Sigmoid colon (tissue), 7 donors: Measurements from ENCODE around the gene SH3RF3. TPM values are rescaled to one million over a fixed set of nuclear protein-coding genes. Genes with fewer than 3 reads are reported as not detected.

Source experiments
- DNase-seq: peaks from one replicate; pipeline ENCODE4 v3.0.0-alpha.2; 2019
- H3K27ac ChIP-seq, 4 donors: fragments of 200-600 bp; sonication (generic); one replicate each; pipeline ENCODE4 v1.5.1; 2016 to 2019; ENCODE audit warnings: mild to moderate bottlenecking in 1 of 4
- H3K27me3 ChIP-seq, 3 donors: fragments of 200-600 bp; sonication (generic); one replicate each; pipeline ENCODE4 v1.5.1; 2019; ENCODE audit warnings: mild to moderate bottlenecking in 1 of 3
- H3K36me3 ChIP-seq, 4 donors: fragments of 200-600 bp; sonication (generic); one replicate each; pipeline ENCODE4 v1.5.1; 2016 to 2019
- H3K4me1 ChIP-seq, 4 donors: fragments of 200-600 bp; sonication (generic); one replicate each; pipeline ENCODE4 v1.5.1; 2017 to 2019
- H3K4me3 ChIP-seq, 4 donors: fragments of 200-600 bp; sonication (generic); one replicate each; pipeline ENCODE4 v1.5.1; 2017 to 2019; ENCODE audit warnings: mild to moderate bottlenecking in 2 of 4, moderate library complexity in 1 of 4
- H3K9me3 ChIP-seq, 4 donors: fragments of 200-600 bp in 3 of 4; sonication (generic) in 3 of 4; one replicate each; pipeline versions ENCODE4 v1.5.1 to v1.6.1; 2013 to 2019
- CTCF ChIP-seq, 4 experiments: fragments of 450-650 bp in 3 of 4; fragments of 200-600 bp in 1 of 4; IDR thresholded peaks; one replicate each; pipeline ENCODE4 v1.5.1; 2016 to 2019; ENCODE audit warnings: antibody characterized with exemption in 4 of 4, mild to moderate bottlenecking in 3 of 4, moderate library complexity in 2 of 4
- EP300 ChIP-seq, 4 donors: sonication (generic); formaldehyde crosslinking; IDR thresholded peaks; one replicate each; pipeline ENCODE4 v1.6.1; 2017; ENCODE audit warnings: antibody characterized with exemption in 4 of 4
- POLR2A ChIP-seq, 2 donors: fragments of 450-650 bp; IDR thresholded peaks; one replicate each; pipeline ENCODE4 v1.6.1; 2016; ENCODE audit warnings: antibody characterized with exemption in 2 of 2, mild to moderate bottlenecking in 2 of 2, moderate library complexity in 2 of 2
- POLR2AphosphoS5 ChIP-seq, 4 donors: sonication (generic); formaldehyde crosslinking; IDR thresholded peaks; one replicate each; pipeline ENCODE4 v1.6.1; 2017; ENCODE audit warnings: antibody characterized with exemption in 4 of 4
- WGBS, 2 donors: extraction: QIAGEN DNeasy Blood & Tissue Kit; methylation state at CpG; one replicate each; pipeline ENCODE4 v1.1.7; 2013; 5-methylcytosine and 5-hydroxymethylcytosine counted together
- intact Hi-C: fragments of 100-400 bp; cut with DNase I; formaldehyde crosslinking; loops from one replicate; pipeline ENCODE4 v1.15.1; 2023
- polyA plus RNA-seq, 3 donors: library from polyadenylated mRNA; stranded (reverse); fragments of 200-250 nt; gene quantifications; one replicate each; pipeline ENCODE4 v1.2.3, GENCODE V29; 2013
- total RNA-seq, 4 donors: library from RNA; depleted of rRNA; stranded (reverse); fragments of >200 nt; gene quantifications; one replicate each; pipeline ENCODE4 v1.1.0, GENCODE V29; 2016
- donor health status: healthy with polysubstance abuse.
- donor health status: Bipolar disorder and iron deficiency.
- donor health status: healthy.

Gene SH3RF3
- total and polyA plus RNA-seq, 7 donors = 0.69 to 10.0 (median 3.4) TPM

DNA sequence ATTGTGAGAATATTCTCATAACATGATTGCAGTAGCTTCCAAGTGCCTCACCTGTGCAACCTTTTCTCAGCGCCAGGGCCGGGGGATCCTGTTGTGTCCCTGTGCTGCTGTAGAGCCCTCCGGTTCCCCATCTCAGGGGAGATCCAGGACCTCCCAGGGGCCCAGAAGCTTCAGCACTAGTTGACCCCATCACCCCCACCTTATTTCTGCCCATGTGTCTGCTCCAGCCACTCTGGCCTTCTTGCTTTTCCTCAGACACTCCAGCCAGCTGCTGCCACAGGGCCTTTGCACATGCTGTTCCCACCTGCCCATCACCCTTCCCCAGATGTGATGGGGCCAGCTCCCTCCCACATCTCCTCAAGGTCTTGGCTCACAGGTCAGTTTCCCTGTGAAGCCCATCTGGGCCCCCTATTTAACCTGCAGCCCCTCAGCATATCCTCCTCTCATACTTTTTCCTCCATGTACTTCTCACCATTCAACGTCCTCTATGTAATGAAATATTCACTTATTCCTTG lies 258.3 kb downstream of the SH3RF3 start:
- no peaks in the 10 kb centered on the region for H3K27me3 ChIP-seq

DNA sequence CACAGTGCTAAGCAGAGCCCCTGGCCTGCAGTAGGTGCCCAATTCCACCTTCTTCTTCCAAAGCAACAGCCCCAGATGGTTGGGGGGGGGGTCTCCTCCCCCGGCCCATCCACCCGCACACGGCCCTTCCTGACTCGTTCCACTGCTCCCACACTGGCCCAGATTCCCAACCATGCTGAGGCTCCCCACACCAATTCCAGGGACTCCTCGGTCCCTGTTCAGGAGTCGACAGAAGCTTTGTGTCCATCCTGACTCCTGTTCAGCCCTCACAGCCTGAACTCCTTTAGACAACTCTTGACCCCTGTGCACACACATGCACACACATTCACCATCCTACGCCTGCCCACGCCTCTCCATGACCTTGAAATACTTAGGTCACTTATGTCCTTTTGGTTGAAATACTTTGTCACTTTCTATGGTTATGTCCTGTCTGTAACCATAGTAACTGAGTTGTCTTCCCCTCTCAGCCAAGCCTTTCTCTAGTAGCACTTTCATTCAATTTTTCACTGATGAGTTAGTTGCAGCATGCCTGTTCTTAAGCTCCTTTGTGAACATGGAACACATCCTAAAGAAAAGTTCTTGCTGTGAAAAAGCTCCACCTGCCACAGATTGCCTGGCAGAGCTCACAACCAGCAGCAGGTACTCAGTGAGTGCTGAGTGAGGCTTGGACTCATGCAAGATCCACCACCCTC lies 258.9 kb downstream of the SH3RF3 start:
- H3K27ac ChIP-seq = no peak overlapping the region
- 79 to 94% methylated on average over 8 of the region's 8 CpGs for WGBS, 2 donors
- no peak overlapping the region for H3K4me3 ChIP-seq
- intact Hi-C loops = no loop called here
- no peaks in the 10 kb centered on the region for H3K36me3 ChIP-seq
- H3K4me1 ChIP-seq = peaks cover 0 to 12% (median 6%) of the 10 kb centered on the region in 4 donors
- H3K27me3 ChIP-seq = no peaks in the 10 kb centered on the region
- DNase-seq = peak; percentile 26
- TF ChIP-seq POLR2AphosphoS5 (IDR thresholded peaks at IDR 0.05) (no peak), CTCF (IDR thresholded peaks at IDR 0.05) (no peak), EP300 (IDR thresholded peaks at IDR 0.05) (no peak), POLR2A (IDR thresholded peaks at IDR 0.05) (no peak)
- no peaks in the 10 kb centered on the region for H3K9me3 ChIP-seq

More for the DNA sequence above, 258.3 kb downstream of the SH3RF3 start:
- TF ChIP-seq POLR2AphosphoS5 (IDR thresholded peaks at IDR 0.05) (no peak), EP300 (IDR thresholded peaks at IDR 0.05) (no peak), POLR2A (IDR thresholded peaks at IDR 0.05) (no peak), CTCF (IDR thresholded peaks at IDR 0.05) (no peak)
- DNase-seq = peak; percentile 29
- Histone ChIP-seq H3K9me3 (no peaks in the 10 kb centered on the region), H3K4me1 (peaks cover 0 to 18% (median 12%) of the 10 kb centered on the region in 4 donors), H3K4me3 (no peak overlapping the region), H3K27ac (no peak overlapping the region), H3K36me3 (no peaks in the 10 kb centered on the region)
- intact Hi-C loops = no loop called here
- whole genome bisulfite sequencing, 2 donors = 92 to 97% methylated on average over 4 of the region's 4 CpGs

DNA sequence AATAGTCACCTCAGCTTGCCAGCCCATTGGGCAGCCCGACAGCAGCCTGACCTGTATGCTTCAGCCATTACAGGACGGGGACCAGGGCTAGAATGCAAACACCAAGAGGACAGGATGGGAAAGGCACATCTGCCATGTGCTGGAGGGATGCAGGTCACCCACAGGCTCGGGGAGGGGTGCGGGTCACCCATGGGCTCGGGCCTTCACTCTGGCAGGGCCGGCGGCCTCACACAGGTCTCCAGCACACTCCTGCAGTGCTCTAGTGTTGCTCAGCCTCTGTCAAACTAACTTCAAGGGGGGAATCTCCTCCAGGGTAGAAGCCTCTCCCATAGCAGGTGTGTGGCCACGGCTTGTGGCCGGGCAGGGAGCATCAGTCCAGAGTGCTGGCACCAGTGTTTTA lies 262.2 kb downstream of the SH3RF3 start:
- H3K4me1 ChIP-seq = no peaks in the 10 kb centered on the region
- intact Hi-C loops = no loop called here
- DNase-seq = no peak
- H3K27ac ChIP-seq = no peak overlapping the region
- TF ChIP-seq POLR2A (IDR thresholded peaks at IDR 0.05) (no peak), POLR2AphosphoS5 (IDR thresholded peaks at IDR 0.05) (no peak), EP300 (IDR thresholded peaks at IDR 0.05) (no peak), CTCF (IDR thresholded peaks at IDR 0.05) (no peak)
- no peaks in the 10 kb centered on the region for H3K36me3 ChIP-seq
- no peaks in the 10 kb centered on the region for H3K27me3 ChIP-seq
- no peaks in the 10 kb centered on the region for H3K9me3 ChIP-seq
- WGBS, 2 donors = 93 to 94% methylated on average over 9 of the region's 9 CpGs
- H3K4me3 ChIP-seq = no peak overlapping the region

DNA sequence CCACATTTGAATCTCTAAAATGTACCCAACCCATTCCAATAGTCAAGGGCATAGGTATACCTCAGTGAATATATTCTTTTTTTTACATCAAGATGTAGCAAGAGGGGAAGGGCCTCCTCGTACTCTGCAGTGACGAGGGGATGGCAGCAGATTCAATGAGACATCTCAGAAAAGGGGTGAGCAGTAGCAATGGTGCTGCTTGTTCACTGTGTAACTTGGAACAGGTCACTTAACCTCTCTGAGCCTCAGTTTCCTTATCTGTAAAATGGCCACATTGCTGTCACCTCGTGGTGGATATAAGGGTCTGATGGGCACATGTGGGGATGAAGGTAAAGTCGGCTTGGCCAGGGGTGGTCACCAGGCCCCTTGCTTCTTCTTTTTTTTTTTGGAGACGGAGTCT lies 263.1 kb downstream of the SH3RF3 start:
- intact Hi-C loops = no loop called here
- 92 to 93% methylated on average over 5 of the region's 5 CpGs for WGBS, 2 donors

More for the DNA sequence above, 263.1 kb downstream of the SH3RF3 start:
- TF ChIP-seq EP300 (IDR thresholded peaks at IDR 0.05) (no peak), POLR2A (IDR thresholded peaks at IDR 0.05) (no peak), POLR2AphosphoS5 (IDR thresholded peaks at IDR 0.05) (no peak), CTCF (IDR thresholded peaks at IDR 0.05) (no peak)
- Histone ChIP-seq H3K27ac (no peak overlapping the region), H3K4me3 (no peak overlapping the region), H3K36me3 (no peaks in the 10 kb centered on the region), H3K27me3 (no peaks in the 10 kb centered on the region), H3K4me1 (no peaks in the 10 kb centered on the region), H3K9me3 (no peaks in the 10 kb centered on the region)
- no peak for DNase-seq
